ENCODE results near the gene ESCO1. TPM values are rescaled to one million over a fixed set of nuclear protein-coding genes. Genes with fewer than 3 reads are reported as not detected.
"Not testable (repeated sequence)": the region's sequence is repeated elsewhere in the genome, so short reads cannot be mapped to it uniquely, and the experiment has no call there.

The ESCO1 gene
- total and polyA plus RNA-seq, 8 donors = 11.3 to 25.1 (median 21.3) TPM

GRCh38 chr18:21634588-21635199 is 34.2 kb upstream of the ESCO1 start:
- TF ChIP-seq CTCF (IDR thresholded peaks at IDR 0.05) = no peak
- intact Hi-C loops (cut with DNase I) = no loop called here
- Histone ChIP-seq H3K27me3 (no peaks in the 10 kb centered on the region), H3K36me3 (peaks cover 0 to 39% of the 10 kb centered on the region in 2 donors), H3K4me1 (no peaks in the 10 kb centered on the region), H3K27ac (no peak overlapping the region), H3K9me3 (no peaks in the 10 kb centered on the region), H3K4me3 (no peak overlapping the region)
- DNase-seq (no peak), ATAC-seq (no peak)

DNA sequence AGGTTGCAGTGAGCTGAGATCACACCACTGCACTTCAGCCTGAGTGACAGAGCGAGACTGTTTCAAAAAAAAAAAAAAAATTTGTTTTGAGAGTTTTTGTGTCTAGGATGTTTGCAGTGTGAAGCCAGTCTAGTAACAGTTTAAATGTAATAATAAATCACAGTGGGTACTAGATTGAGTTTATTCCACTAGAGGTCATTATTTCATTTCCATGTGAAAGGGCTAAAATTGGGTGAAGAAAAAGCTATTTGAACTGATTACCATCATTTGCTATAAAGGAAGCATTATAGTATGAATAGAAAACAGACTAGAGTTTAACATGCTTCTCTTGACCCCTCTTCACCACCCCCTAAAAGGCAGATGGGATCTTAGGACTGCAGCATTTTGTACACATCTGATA is 31.9 kb upstream of the ESCO1 start:
- ATAC-seq (no peak), DNase-seq (no peak)
- Histone ChIP-seq H3K9me3 (no peaks in the 10 kb centered on the region), H3K27ac (no peak overlapping the region), H3K4me3 (no peak overlapping the region), H3K4me1 (no peaks in the 10 kb centered on the region), H3K36me3 (peaks cover 0 to 58% of the 10 kb centered on the region in 2 donors), H3K27me3 (no peaks in the 10 kb centered on the region)
- TF ChIP-seq CTCF (IDR thresholded peaks at IDR 0.05) = no peak
- intact Hi-C loops (cut with DNase I) = no loop called here

- no peak for DNase-seq
Measured at GRCh38 chr18:21629089-21629832, 28.8 kb upstream of the ESCO1 start.

DNA sequence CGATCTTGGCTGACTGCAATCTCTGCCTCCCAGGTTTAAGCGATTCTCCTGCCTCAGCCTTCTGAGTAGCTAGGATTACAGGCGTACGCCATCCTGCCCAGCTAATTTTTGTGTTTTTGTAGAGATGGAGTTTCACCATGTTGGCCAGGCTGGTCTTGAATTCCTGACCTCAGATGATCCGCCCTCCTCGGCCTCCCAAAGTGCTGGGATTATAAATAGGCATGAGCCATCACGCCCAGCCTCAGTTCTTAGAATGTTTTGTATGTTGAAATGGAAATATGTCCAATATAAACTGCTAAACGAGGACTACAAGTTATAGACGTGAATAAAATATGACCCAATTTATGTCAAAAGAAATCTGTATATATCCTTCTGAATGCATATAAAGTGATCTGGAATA is 21.1 kb upstream of the ESCO1 start:
- ATAC-seq; intact Hi-C loops (cut with DNase I): not testable (repeated sequence)

More at GRCh38 chr18:21629089-21629832, 28.8 kb upstream of the ESCO1 start:
- Histone ChIP-seq H3K4me3 (no peak overlapping the region), H3K9me3 (no peaks in the 10 kb centered on the region), H3K27ac (no peak overlapping the region), H3K4me1 (no peaks in the 10 kb centered on the region), H3K27me3 (no peaks in the 10 kb centered on the region), H3K36me3 (peaks cover 0 to 82% of the 10 kb centered on the region in 2 donors)
- intact Hi-C loops (cut with DNase I) = no loop called here
- ATAC-seq = no peak
- TF ChIP-seq CTCF (IDR thresholded peaks at IDR 0.05) = no peak

GRCh38 chr18:21612125-21613039 is 11.9 kb upstream of the ESCO1 start, which contains the start of gene SNRPD1:
TSS of gene SNRPD1 (plus strand) at chr18:21612314. CDS start at chr18:21612430, 116 bp downstream.
- ATAC-seq (peak; percentile 100), DNase-seq (peak; percentile 87 to 98 (median 92))
- peak; percentile 95 to 98 for TF ChIP-seq CTCF (IDR thresholded peaks at IDR 0.05)
- intact Hi-C loops (cut with DNase I) = no loop called here
- Histone ChIP-seq H3K4me3 (peak within 1 kb of the TSS; percentile 75 to 94), H3K4me1 (peaks cover 7 to 29% of the 10 kb centered on the region in 2 donors), H3K9me3 (no peaks in the 10 kb centered on the region), H3K27me3 (no peaks in the 10 kb centered on the region), H3K36me3 (peaks cover 0 to 26% of the 10 kb centered on the region in 2 donors), H3K27ac (peak within 1 kb of the TSS; percentile 83 to 85)

More for the DNA sequence above, 21.1 kb upstream of the ESCO1 start:
- H3K4me1 ChIP-seq, DNase-seq, H3K27ac ChIP-seq, H3K27me3 ChIP-seq, H3K4me3 ChIP-seq, H3K9me3 ChIP-seq: not testable (repeated sequence)
- peaks cover 0 to 74% of the 10 kb centered on the region in 2 donors for H3K36me3 ChIP-seq

DNA sequence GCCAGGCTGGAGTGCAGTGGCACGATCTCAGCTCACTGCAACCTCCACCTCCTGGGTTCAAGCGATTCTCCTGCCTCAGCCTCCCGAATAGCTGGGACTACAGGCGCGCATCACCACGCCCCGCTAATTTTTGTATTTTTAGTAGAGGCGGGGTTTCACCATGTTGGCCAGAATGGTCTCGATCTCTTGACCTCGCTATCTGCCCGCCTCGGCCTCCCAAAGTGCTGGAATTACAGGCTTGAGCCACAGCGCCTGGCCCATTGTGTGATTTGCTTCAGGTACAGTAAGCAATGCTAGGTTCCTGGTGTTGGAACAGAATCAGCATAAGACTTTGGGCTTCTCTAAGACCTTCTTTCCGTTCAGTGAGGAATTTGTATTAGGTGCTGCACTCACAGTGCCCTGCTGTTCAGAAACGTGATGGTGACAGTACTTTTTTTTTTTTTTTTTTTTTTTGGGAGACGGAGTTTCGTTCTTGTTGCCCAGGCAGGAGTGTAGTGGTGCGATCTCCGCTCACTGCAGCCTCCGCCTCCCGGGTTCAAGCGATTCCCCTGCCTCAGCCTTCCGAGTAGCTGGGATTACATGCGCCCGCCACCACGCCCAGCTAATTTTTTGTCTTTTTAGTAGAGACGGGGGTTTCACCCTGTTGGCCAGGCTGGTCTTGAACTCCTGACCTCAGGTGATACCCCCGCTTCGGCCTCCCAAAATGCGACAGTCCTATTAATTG is 11.1 kb upstream of the ESCO1 start:
- intact Hi-C loops (cut with DNase I) = not testable (repeated sequence)

More for the DNA sequence above, 11.1 kb upstream of the ESCO1 start:
- peak in 1 of 4 donors; percentile 19 for DNase-seq
- H3K36me3 ChIP-seq = peaks cover 0 to 18% of the 10 kb centered on the region in 2 donors
- H3K9me3 ChIP-seq, H3K27me3 ChIP-seq: not testable (repeated sequence)
- peak; percentile 4 for ATAC-seq
- H3K27ac ChIP-seq = peak overlapping the region; percentile 83 to 85
- peaks cover 7 to 29% of the 10 kb centered on the region in 2 donors for H3K4me1 ChIP-seq
- peak overlapping the region; percentile 75 to 94 for H3K4me3 ChIP-seq

All from left lung (tissue), 10 donors.